Subcutaneous abdominal adipose tissue (tissue), 5 donors: ENCODE measurements around the gene ARPC2.
A peak's percentile ranks its signal among the peaks of the same experiment; 100 is the strongest.

Source experiments
- H3K27ac ChIP-seq: one replicate; pipeline ENCODE4 v1.7.0; 2013; ENCODE audit warnings: low read depth, mild to moderate bottlenecking, inconsistent platforms, low read length, moderate library complexity
- H3K27me3 ChIP-seq, 5 donors: one replicate each; pipeline ENCODE4 v1.7.0; 2013; ENCODE audit warnings: low read length in 5 of 5, inconsistent platforms in 1 of 5; ENCODE audit not compliant: control insufficient read depth in 5 of 5, insufficient read depth in 4 of 5
- H3K36me3 ChIP-seq, 5 donors: one replicate each; pipeline ENCODE4 v1.7.0; 2013; ENCODE audit warnings: low read length in 5 of 5; ENCODE audit not compliant: control insufficient read depth in 5 of 5, insufficient read depth in 5 of 5
- H3K4me1 ChIP-seq, 5 donors: one replicate each; pipeline ENCODE4 v1.7.0; 2013; ENCODE audit warnings: low read length in 5 of 5, mild to moderate bottlenecking in 3 of 5, moderate library complexity in 1 of 5; ENCODE audit not compliant: control insufficient read depth in 5 of 5, insufficient read depth in 5 of 5
- H3K4me3 ChIP-seq, 5 donors: one replicate each; pipeline ENCODE4 v1.7.0; 2013; ENCODE audit warnings: low read length in 5 of 5, low read depth in 1 of 5
- H3K9ac ChIP-seq, 5 donors: one replicate each; pipeline ENCODE4 v1.7.0; 2013; ENCODE audit warnings: low read length in 5 of 5, mild to moderate bottlenecking in 4 of 5, moderate library complexity in 3 of 5
- H3K9me3 ChIP-seq, 5 donors: one replicate each; pipeline ENCODE4 v1.7.0; 2013; ENCODE audit warnings: low read length in 5 of 5; ENCODE audit not compliant: control insufficient read depth in 5 of 5
- donor health status: healthy.
- donor health status: healthy.
- donor health status: healthy.
- donor health status: healthy.
- donor health status: healthy.

Gene ARPC2

DNA sequence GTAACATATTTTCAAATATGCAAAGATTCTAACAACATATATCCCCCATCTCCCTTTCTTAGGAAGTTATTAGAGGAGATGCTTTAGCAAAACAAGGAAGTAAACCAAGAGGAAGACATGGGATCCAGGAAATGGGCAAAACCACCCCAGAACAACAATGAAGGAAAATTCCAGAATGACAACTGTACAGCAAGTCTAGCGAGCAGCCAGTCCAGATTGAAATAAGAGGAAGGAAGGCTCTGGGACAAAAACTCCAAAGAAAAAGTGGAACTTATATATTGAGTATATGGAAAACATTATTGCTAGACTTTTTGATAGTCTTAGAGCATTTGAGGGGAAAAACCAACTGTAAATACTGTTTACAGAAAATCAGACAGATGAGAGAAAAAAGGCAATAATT lies 2.9 kb upstream of the ARPC2 start:
- H3K27me3 ChIP-seq = no peaks in the 10 kb centered on the region
- peaks cover 13 to 27% (median 22%) of the 10 kb centered on the region in 5 donors for H3K4me1 ChIP-seq
- no peak overlapping the region for H3K9ac ChIP-seq
- H3K9me3 ChIP-seq = peaks cover 0 to under 1% (median 0%) of the 10 kb centered on the region in 5 donors
- no peaks in the 10 kb centered on the region for H3K36me3 ChIP-seq
- H3K4me3 ChIP-seq = no peak overlapping the region
- no peak overlapping the region for H3K27ac ChIP-seq

DNA sequence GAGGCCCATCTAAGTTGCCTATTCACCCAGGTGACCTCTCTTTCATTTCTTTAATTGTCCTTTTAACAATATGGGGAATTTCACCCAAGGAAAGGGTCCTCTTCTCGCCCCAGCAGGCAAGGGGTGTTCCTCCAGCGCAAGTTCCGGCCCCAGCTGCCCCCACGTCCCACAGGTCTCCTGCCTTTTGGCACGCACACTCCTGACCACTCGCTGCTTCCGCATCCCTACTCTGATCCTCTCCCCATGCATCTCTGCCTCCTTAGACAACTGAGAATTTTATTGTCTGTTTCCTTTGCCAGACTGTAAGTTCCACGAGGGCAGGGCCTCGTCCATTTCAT lies 684 bp upstream of the ARPC2 start:
- no peaks in the 10 kb centered on the region for H3K9me3 ChIP-seq
- peak overlapping the region; percentile 96 for H3K27ac ChIP-seq
- no peaks in the 10 kb centered on the region for H3K27me3 ChIP-seq
- peak overlapping the region; percentile 73 to 90 (median 86) for H3K9ac ChIP-seq
- H3K36me3 ChIP-seq = peaks cover 0 to 6% (median 0%) of the 10 kb centered on the region in 5 donors
- peak overlapping the region; percentile 81 to 95 (median 91) for H3K4me3 ChIP-seq
- peaks cover 16 to 49% (median 43%) of the 10 kb centered on the region in 5 donors for H3K4me1 ChIP-seq

GRCh38 chr2:218217360-218218267 lies 625 bp downstream of the ARPC2 start:
- H3K4me3 ChIP-seq = peak overlapping the region; percentile 81 to 95 (median 92)
- peaks cover 0 to 6% (median 0%) of the 10 kb centered on the region in 5 donors for H3K36me3 ChIP-seq
- no peaks in the 10 kb centered on the region for H3K27me3 ChIP-seq
- peaks cover 16 to 57% (median 50%) of the 10 kb centered on the region in 5 donors for H3K4me1 ChIP-seq
- peak overlapping the region; percentile 89 to 92 (median 91) for H3K9ac ChIP-seq
- no peaks in the 10 kb centered on the region for H3K9me3 ChIP-seq
- peak overlapping the region; percentile 96 for H3K27ac ChIP-seq

- peak overlapping the region; percentile 89 to 92 (median 91) for H3K9ac ChIP-seq
- peaks cover 16 to 67% (median 59%) of the 10 kb centered on the region in 5 donors for H3K4me1 ChIP-seq
- no peaks in the 10 kb centered on the region for H3K27me3 ChIP-seq
- peak overlapping the region; percentile 96 for H3K27ac ChIP-seq
- H3K36me3 ChIP-seq = peaks cover 0 to 6% (median 0%) of the 10 kb centered on the region in 5 donors
- H3K4me3 ChIP-seq = peak overlapping the region; percentile 81 to 95 (median 92)
- no peaks in the 10 kb centered on the region for H3K9me3 ChIP-seq
Measured at GRCh38 chr2:218218268-218219185, 1.5 kb downstream of the ARPC2 start.

DNA sequence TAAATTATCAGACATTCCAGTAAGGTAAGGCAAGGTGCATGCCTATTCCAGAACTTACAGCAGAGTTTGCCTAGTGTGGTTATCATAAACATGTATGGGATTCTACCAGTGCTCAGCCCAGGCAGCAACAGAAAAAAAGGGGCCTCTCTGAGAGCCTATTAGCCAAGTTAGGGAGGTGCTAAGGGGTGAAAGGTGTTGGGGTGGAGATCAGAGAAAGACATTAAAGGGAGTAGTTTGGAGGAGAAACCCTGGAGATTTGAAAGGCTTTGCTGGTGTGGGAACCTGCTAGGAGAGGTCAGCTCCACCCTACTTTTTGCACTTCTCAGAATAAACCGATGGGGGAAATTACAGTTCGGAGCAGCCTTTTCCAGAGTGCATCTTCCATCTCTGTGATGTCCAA lies 2.9 kb downstream of the ARPC2 start:
- Histone ChIP-seq H3K9me3 (no peaks in the 10 kb centered on the region), H3K4me3 (peak overlapping the region in 3 of 5 donors; percentile 4 to 88 (median 12)), H3K9ac (peak overlapping the region in 2 of 5 donors; percentile 17 to 64), H3K27me3 (no peaks in the 10 kb centered on the region), H3K27ac (peak overlapping the region; percentile 96), H3K4me1 (peaks cover 16 to 72% (median 68%) of the 10 kb centered on the region in 5 donors), H3K36me3 (peaks cover 5 to 12% (median 9%) of the 10 kb centered on the region in 5 donors)

DNA sequence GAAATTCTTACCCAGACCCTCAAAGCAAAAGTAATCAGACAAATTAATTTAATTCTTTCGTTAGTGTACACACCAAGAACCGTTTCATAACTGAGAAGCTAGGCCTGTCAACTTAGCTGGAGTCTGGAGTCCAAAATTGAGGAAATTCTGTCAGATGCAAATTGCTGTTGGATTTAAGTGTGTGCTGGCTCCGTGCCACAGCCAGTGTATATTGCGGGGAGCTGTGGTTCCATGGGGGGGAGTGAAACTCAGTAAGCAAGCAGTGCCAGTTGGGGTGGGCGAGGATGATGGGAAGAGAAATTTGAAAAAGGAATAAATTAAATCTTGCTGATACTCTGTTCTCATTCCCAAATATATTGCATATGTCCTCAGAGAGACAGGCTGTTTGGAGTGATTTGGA lies 4.0 kb downstream of the ARPC2 start:
- H3K4me1 ChIP-seq = peaks cover 15 to 70% (median 66%) of the 10 kb centered on the region in 5 donors
- H3K4me3 ChIP-seq = peak overlapping the region in 1 of 5 donors; percentile 5
- peak overlapping the region in 2 of 5 donors; percentile 11 to 41 for H3K9ac ChIP-seq
- H3K27me3 ChIP-seq = no peaks in the 10 kb centered on the region
- H3K9me3 ChIP-seq = no peaks in the 10 kb centered on the region
- H3K27ac ChIP-seq = peak overlapping the region; percentile 25
- H3K36me3 ChIP-seq = peaks cover 12 to 22% (median 17%) of the 10 kb centered on the region in 5 donors

- peak overlapping the region; percentile 60 for H3K27ac ChIP-seq
- no peaks in the 10 kb centered on the region for H3K27me3 ChIP-seq
- peaks cover 9 to 58% (median 57%) of the 10 kb centered on the region in 5 donors for H3K4me1 ChIP-seq
- H3K36me3 ChIP-seq = peaks cover 24 to 41% (median 26%) of the 10 kb centered on the region in 5 donors
- no peaks in the 10 kb centered on the region for H3K9me3 ChIP-seq
- no peak overlapping the region for H3K4me3 ChIP-seq
- peak overlapping the region in 1 of 5 donors; percentile 26 for H3K9ac ChIP-seq
Measured at GRCh38 chr2:218223046-218223445, 6.1 kb downstream of the ARPC2 start.

DNA sequence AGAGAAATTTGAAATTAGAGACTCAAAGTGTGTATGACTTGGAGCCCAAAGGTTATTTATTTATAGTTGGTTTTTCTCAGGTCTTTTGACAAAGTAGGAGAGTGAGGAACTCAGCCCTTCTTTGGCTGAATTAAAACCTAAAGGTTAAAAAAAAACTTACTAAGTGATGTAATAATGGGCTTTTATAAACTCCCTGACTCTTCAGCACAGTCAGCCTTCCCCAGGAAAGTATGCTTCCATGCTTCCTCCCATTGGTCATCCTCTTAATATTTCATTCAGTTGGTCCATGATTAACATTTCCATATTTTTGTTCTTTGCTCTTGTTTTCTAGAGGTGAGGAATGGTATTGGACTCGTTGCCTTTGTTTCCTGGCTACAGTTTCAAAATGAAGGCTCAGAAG lies 7.2 kb downstream of the ARPC2 start:
- Histone ChIP-seq H3K27me3 (no peaks in the 10 kb centered on the region), H3K27ac (peak overlapping the region; percentile 60), H3K4me1 (peaks cover 3 to 57% (median 54%) of the 10 kb centered on the region in 5 donors), H3K9me3 (no peaks in the 10 kb centered on the region), H3K36me3 (peaks cover 30 to 51% (median 36%) of the 10 kb centered on the region in 5 donors), H3K9ac (peak overlapping the region in 1 of 5 donors; percentile 42), H3K4me3 (no peak overlapping the region)

GRCh38 chr2:218226903-218227302 lies 9.9 kb downstream of the ARPC2 start:
- Histone ChIP-seq H3K9ac (no peak overlapping the region), H3K9me3 (no peaks in the 10 kb centered on the region), H3K36me3 (peaks cover 36 to 73% (median 52%) of the 10 kb centered on the region in 5 donors), H3K4me1 (peaks cover 0 to 49% (median 38%) of the 10 kb centered on the region in 5 donors), H3K4me3 (no peak overlapping the region), H3K27ac (no peak overlapping the region), H3K27me3 (no peaks in the 10 kb centered on the region)
